Stimulated activated CD8-positive, alpha-beta memory T cell treated with anti-CD3 and anti-CD28 coated beads, Interleukin-7, amount 100 ng/mL, for 1 hour (primary cell): Measurements from ENCODE around the gene ASCL3.
"Not testable (repeated sequence)": the region's sequence is repeated elsewhere in the genome, so short reads cannot be mapped to it uniquely, and the experiment has no call there.

Source experiments
- DNase-seq, 2 donors: peaks; one replicate each; pipeline ENCODE4 v3.0.0-alpha.2; 2020; ENCODE audit warnings: low read depth in 2 of 2

The ASCL3 gene

GRCh38 chr11:8942518-8943066 is at the start of gene ASCL3:
ASCL3 (minus strand) TSS chr11:8943016; CDS start chr11:8938161, 4,855 bp downstream.
- DNase-seq: no peak

GRCh38 chr11:8989453-8989852 is 46.6 kb upstream of the ASCL3 start:
- DNase-seq: no peak

- no peak for DNase-seq
These were observed 45.8 kb upstream of the ASCL3 start for GRCh38 chr11:8988329-8989234.

GRCh38 chr11:8987446-8987845 is 44.6 kb upstream of the ASCL3 start:
- DNase-seq: no peak

GRCh38 chr11:8986772-8987171 is 44.0 kb upstream of the ASCL3 start:
- DNase-seq: not testable (repeated sequence)

- no peak for DNase-seq
These were observed 42.6 kb upstream of the ASCL3 start for GRCh38 chr11:8985462-8985861.

GRCh38 chr11:8983552-8983951 is 40.7 kb upstream of the ASCL3 start:
- no peak for DNase-seq

- no peak for DNase-seq
These were observed 37.7 kb upstream of the ASCL3 start for GRCh38 chr11:8980485-8980884.

GRCh38 chr11:8979365-8979764 is 36.5 kb upstream of the ASCL3 start:
- not testable (repeated sequence) for DNase-seq

GRCh38 chr11:8973121-8973520 is 30.3 kb upstream of the ASCL3 start:
- DNase-seq: no peak

- DNase-seq: no peak
These were observed 29.1 kb upstream of the ASCL3 start for GRCh38 chr11:8971924-8972316.

- no peak for DNase-seq
These were observed 28.5 kb upstream of the ASCL3 start for GRCh38 chr11:8971196-8971923.

GRCh38 chr11:8967184-8967583 is 24.4 kb upstream of the ASCL3 start:
- DNase-seq: no peak

GRCh38 chr11:8964324-8965320 is 21.8 kb upstream of the ASCL3 start, which contains the start of gene TMEM9B:
TMEM9B (minus strand) TSS chr11:8964442; CDS start chr11:8964313, 129 bp downstream.
- DNase-seq: peak; percentile 43 to 52

GRCh38 chr11:8963569-8964323 is 20.9 kb upstream of the ASCL3 start:
- peak; percentile 53 to 55 for DNase-seq

GRCh38 chr11:8962841-8963240 is 20.0 kb upstream of the ASCL3 start:
- no peak for DNase-seq

- DNase-seq: no peak
These were observed 18.6 kb upstream of the ASCL3 start for GRCh38 chr11:8961401-8961800.

- DNase-seq: no peak
These were observed 16.8 kb upstream of the ASCL3 start for GRCh38 chr11:8959546-8960166.

GRCh38 chr11:8956860-8957259 is 14.0 kb upstream of the ASCL3 start:
- DNase-seq: no peak

GRCh38 chr11:8948886-8949285 is 6.1 kb upstream of the ASCL3 start:
- no peak for DNase-seq
